OCI-LY3 (cell line): ENCODE measurements around the gene NLRP7.
A peak's percentile ranks its signal among the peaks of the same experiment; 100 is the strongest.
"Not testable (repeated sequence)": the region's sequence is repeated elsewhere in the genome, so short reads cannot be mapped to it uniquely, and the experiment has no call there.

Experiments
- H2AFZ ChIP-seq: fragments of 200-600, 300-600 bp; shearing (Covaris generic); 2 replicates; pipeline ENCODE4 v1.6.0; 2014; ENCODE audit warnings: antibody characterized with exemption, low read depth, low read length
- H3K27ac ChIP-seq: fragments of 200-600, 300-600 bp; sonication (generic); 2 replicates; pipeline ENCODE4 v1.5.1; 2014; ENCODE audit warnings: mild to moderate bottlenecking, low read length, moderate library complexity, mixed read lengths
- H3K27me3 ChIP-seq: fragments of 200-600, 300-600 bp; sonication (generic); 2 replicates; pipeline ENCODE4 v1.6.1; 2014; ENCODE audit warnings: low read depth, low read length, mixed read lengths
- H3K36me3 ChIP-seq: fragments of 200-600, 300-600 bp; sonication (generic); replicated peaks from 2 replicates; pipeline ENCODE3; 2014; ENCODE audit warnings: low read depth, low read length, mixed read lengths
- H3K4me1 ChIP-seq: fragments of 300-600, 200-600 bp; sonication (generic); 2 replicates; pipeline ENCODE4 v1.6.1; 2014; ENCODE audit warnings: low read length, mixed read lengths
- H3K4me2 ChIP-seq: fragments of 200-600, 300-600 bp; sonication (generic); 2 replicates; pipeline ENCODE4 v1.6.1; 2014; ENCODE audit warnings: low read length, mixed read lengths
- H3K4me3 ChIP-seq: fragments of 300-600, 200-600 bp; sonication (generic); 2 replicates; pipeline ENCODE4 v1.5.1; 2014; ENCODE audit warnings: antibody characterized with exemption, mild to moderate bottlenecking, low read length, moderate library complexity
- H3K79me2 ChIP-seq: fragments of 300-600, 200-600 bp; shearing (Covaris generic); 2 replicates; pipeline ENCODE4 v1.6.1; 2014; ENCODE audit warnings: mild to moderate bottlenecking, low read length, mixed read lengths
- H3K9ac ChIP-seq: fragments of 300-600, 200-600 bp; shearing (Covaris generic); 2 replicates; pipeline ENCODE4 v1.6.0; 2014; ENCODE audit warnings: mild to moderate bottlenecking, low read length, moderate library complexity
- H3K9me3 ChIP-seq: fragments of 200-600, 300-600 bp; shearing (Covaris generic); 2 replicates; pipeline ENCODE4 v1.6.1; 2014; ENCODE audit warnings: low read length, mixed read lengths; ENCODE audit not compliant: insufficient read depth
- H4K20me1 ChIP-seq: fragments of 200-600, 300-600 bp; sonication (generic); 2 replicates; pipeline ENCODE4 v1.6.1; 2016; ENCODE audit warnings: low read length, mixed read lengths; ENCODE audit not compliant: insufficient read depth
- CTCF ChIP-seq: fragments of 200-600, 300-600 bp; sonication (generic); IDR thresholded peaks from 2 replicates; pipeline ENCODE4 v1.5.1; 2014; ENCODE audit warnings: antibody characterized with exemption, low read length, low read depth
- EZH2phosphoT487 ChIP-seq: fragments of 200-600 bp; shearing (Covaris generic); IDR thresholded peaks from 2 replicates; pipeline ENCODE4 v1.6.1; 2018; ENCODE audit warnings: antibody characterized with exemption, mixed run types, low read depth

NLRP7 gene

DNA sequence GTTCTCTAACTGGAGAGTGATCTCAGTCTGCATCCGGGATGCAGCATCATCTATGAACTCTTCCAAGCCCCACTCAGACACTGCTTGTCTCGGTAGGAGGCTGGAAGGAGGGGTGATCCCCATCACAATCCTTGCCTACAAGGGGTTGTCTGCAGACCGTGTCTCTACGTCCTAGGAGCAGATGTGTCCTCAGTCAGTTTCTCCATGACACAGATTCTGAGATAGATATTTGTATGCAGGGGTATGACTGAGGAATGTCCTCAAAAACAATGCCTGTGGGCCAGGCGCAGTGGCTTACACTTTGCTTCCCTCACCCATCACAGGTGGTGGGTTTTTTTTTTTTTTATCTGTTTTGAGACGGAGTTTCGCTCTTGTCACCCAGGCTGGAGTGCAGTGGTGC, 40.5 kb downstream of the NLRP7 start:
- Histone ChIP-seq H3K27me3 (0 out of 2 replicates have a peak, but pooled peaks cover 2% of the 10 kb centered on the region), H3K27ac (no peak overlapping the region), H3K36me3 (no peaks in the 10 kb centered on the region), H2AFZ (no peak overlapping the region), H3K9ac (no peak overlapping the region), H3K4me3 (no peak overlapping the region), H3K4me2 (no peak overlapping the region), H4K20me1 (no peaks in the 10 kb centered on the region), H3K4me1 (no peaks in the 10 kb centered on the region), H3K9me3 (no peaks in the 10 kb centered on the region), H3K79me2 (no peaks in the 10 kb centered on the region)
- TF ChIP-seq CTCF = no peak
- no peak for TF ChIP-seq EZH2phosphoT487

GRCh38 chr19:54905803-54906511, 41.4 kb downstream of the NLRP7 start, which contains the start of gene NCR1:
Gene NCR1, plus strand, starts transcription at chr19:54906148. Its CDS starts 40 bp downstream, at chr19:54906188.
- H4K20me1 ChIP-seq = no peaks in the 10 kb centered on the region
- no peaks in the 10 kb centered on the region for H3K79me2 ChIP-seq
- TF ChIP-seq CTCF (no peak), EZH2phosphoT487 (no peak)
- H3K9ac ChIP-seq = no peak within 1 kb of the TSS
- H3K4me3 ChIP-seq = no peak within 1 kb of the TSS
- H2AFZ ChIP-seq = peak within 1 kb of the TSS; percentile 72; the same call in 1 of the 2 replicates
- no peak within 1 kb of the TSS; the same call in 1 of the 2 replicates for H3K4me2 ChIP-seq
- H3K4me1 ChIP-seq = no peaks in the 10 kb centered on the region
- H3K9me3 ChIP-seq = no peaks in the 10 kb centered on the region
- 0 out of 2 replicates have a peak, but pooled peaks cover 2% of the 10 kb centered on the region for H3K27me3 ChIP-seq
- no peak within 1 kb of the TSS for H3K27ac ChIP-seq
- H3K36me3 ChIP-seq = no peaks in the 10 kb centered on the region

DNA sequence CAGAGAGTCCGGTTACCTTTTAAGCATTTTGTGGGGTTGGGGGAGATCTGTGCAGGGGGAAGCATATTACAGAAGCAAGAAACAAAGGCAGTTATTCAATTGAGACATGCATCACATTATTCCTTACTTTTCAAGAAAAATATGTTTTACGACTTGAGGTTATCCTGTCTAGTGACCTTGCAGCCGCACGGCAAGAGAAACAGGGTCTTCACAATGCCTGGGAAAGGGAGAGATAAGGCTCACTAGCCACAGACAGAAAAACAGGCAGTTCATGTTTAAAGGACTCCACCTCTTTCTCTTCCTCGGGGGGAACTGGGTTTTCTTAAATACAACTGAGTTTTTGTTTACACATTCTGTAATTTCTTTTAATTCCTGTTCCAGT, 41.9 kb downstream of the NLRP7 start:
- no peak overlapping the region; the same call in 1 of the 2 replicates for H3K4me2 ChIP-seq
- H3K9ac ChIP-seq = no peak overlapping the region
- no peaks in the 10 kb centered on the region for H3K4me1 ChIP-seq
- no peaks in the 10 kb centered on the region for H3K36me3 ChIP-seq
- no peaks in the 10 kb centered on the region for H4K20me1 ChIP-seq
- H3K4me3 ChIP-seq = no peak overlapping the region
- TF ChIP-seq EZH2phosphoT487 = no peak
- no peak for TF ChIP-seq CTCF
- no peaks in the 10 kb centered on the region for H3K79me2 ChIP-seq
- H3K9me3 ChIP-seq = no peaks in the 10 kb centered on the region
- H2AFZ ChIP-seq = peak overlapping the region; percentile 72; the same call in 1 of the 2 replicates
- 0 out of 2 replicates have a peak, but pooled peaks cover 2% of the 10 kb centered on the region for H3K27me3 ChIP-seq
- no peak overlapping the region for H3K27ac ChIP-seq

GRCh38 chr19:54904261-54904660, 43.1 kb downstream of the NLRP7 start:
- H3K79me2 ChIP-seq, H3K27me3 ChIP-seq, H3K27ac ChIP-seq, H2AFZ ChIP-seq, H4K20me1 ChIP-seq, H3K4me2 ChIP-seq, H3K36me3 ChIP-seq, H3K9me3 ChIP-seq, H3K9ac ChIP-seq, H3K4me3 ChIP-seq, H3K4me1 ChIP-seq: not testable (repeated sequence)
